Erythroblast (primary cell): ENCODE results near the gene MAGEL2.
"Not testable (repeated sequence)": the region's sequence is repeated elsewhere in the genome, so short reads cannot be mapped to it uniquely, and the experiment has no call there.

Experiments used
- DNase-seq, 2 experiments: peaks; one replicate each; lab custom pipeline; 2025; lab: John Stamatoyannopoulos, UW
- GATA1 ChIP-seq: IDR thresholded peaks from 2 replicates; pipeline ENCODE4 v1.6.1; 2011; ENCODE audit warnings: low read depth, mild to moderate bottlenecking, control low read depth, low read length, moderate library complexity
- POLR2A ChIP-seq: IDR thresholded peaks from 2 replicates; pipeline ENCODE4 v1.6.1; 2011; ENCODE audit warnings: mild to moderate bottlenecking, low read length

The MAGEL2 gene

GRCh38 chr15:23645371-23646164 is 2.1 kb downstream of the MAGEL2 start:
- no peak for DNase-seq
- TF ChIP-seq POLR2A (no peak), GATA1 (no peak)

GRCh38 chr15:23644829-23645228 is 2.8 kb downstream of the MAGEL2 start:
- no peak for DNase-seq
- TF ChIP-seq POLR2A: no peak
- no peak for TF ChIP-seq GATA1

- TF ChIP-seq GATA1 (no peak), POLR2A (no peak)
- peak; percentile 37 to 63 for DNase-seq
Measured at GRCh38 chr15:23642413-23643044, 5.1 kb downstream of the MAGEL2 start.

- TF ChIP-seq GATA1 (no peak), POLR2A (no peak)
- DNase-seq: no peak
Measured at GRCh38 chr15:23634181-23634580, 13.5 kb downstream of the MAGEL2 start.

- peak in 1 of 2 experiments; percentile 1 for DNase-seq
- TF ChIP-seq POLR2A: no peak
- TF ChIP-seq GATA1: no peak
Measured at GRCh38 chr15:23629234-23629805, 18.3 kb downstream of the MAGEL2 start.

GRCh38 chr15:23628612-23629233 is 18.9 kb downstream of the MAGEL2 start:
- DNase-seq: no peak
- TF ChIP-seq GATA1 (no peak), POLR2A (no peak)

- no peak for DNase-seq
- TF ChIP-seq POLR2A: no peak
- no peak for TF ChIP-seq GATA1
Measured at GRCh38 chr15:23616536-23616935, 31.1 kb downstream of the MAGEL2 start.

GRCh38 chr15:23606226-23606625 is 41.4 kb downstream of the MAGEL2 start:
- TF ChIP-seq POLR2A (no peak), GATA1 (no peak)

GRCh38 chr15:23602124-23602523 is 45.5 kb downstream of the MAGEL2 start:
- TF ChIP-seq GATA1: no peak
- no peak for TF ChIP-seq POLR2A
- no peak for DNase-seq

More at GRCh38 chr15:23606226-23606625, 41.4 kb downstream of the MAGEL2 start:
- DNase-seq: no peak

- no peak for DNase-seq
- TF ChIP-seq POLR2A: no peak
- TF ChIP-seq GATA1: no peak
Measured at GRCh38 chr15:23599053-23599452, 48.6 kb downstream of the MAGEL2 start.

- not testable (repeated sequence) for DNase-seq
Measured at GRCh38 chr15:23597278-23597677, 50.4 kb downstream of the MAGEL2 start.

GRCh38 chr15:23596736-23597135 is 50.9 kb downstream of the MAGEL2 start:
- TF ChIP-seq GATA1: no peak
- TF ChIP-seq POLR2A: no peak
- no peak for DNase-seq

- no peak for DNase-seq
- TF ChIP-seq POLR2A: no peak
- TF ChIP-seq GATA1: no peak
Measured at GRCh38 chr15:23595368-23595767, 52.3 kb downstream of the MAGEL2 start.
